ENCODE results near the gene ERP27. TPM values are rescaled to one million over a fixed set of nuclear protein-coding genes. Genes with fewer than 3 reads are reported as not detected.

Gene ERP27
- polyA plus RNA-seq, 1 of the 3 experiments (the other 2 are of a cell fraction), result 0.64 TPM

DNA sequence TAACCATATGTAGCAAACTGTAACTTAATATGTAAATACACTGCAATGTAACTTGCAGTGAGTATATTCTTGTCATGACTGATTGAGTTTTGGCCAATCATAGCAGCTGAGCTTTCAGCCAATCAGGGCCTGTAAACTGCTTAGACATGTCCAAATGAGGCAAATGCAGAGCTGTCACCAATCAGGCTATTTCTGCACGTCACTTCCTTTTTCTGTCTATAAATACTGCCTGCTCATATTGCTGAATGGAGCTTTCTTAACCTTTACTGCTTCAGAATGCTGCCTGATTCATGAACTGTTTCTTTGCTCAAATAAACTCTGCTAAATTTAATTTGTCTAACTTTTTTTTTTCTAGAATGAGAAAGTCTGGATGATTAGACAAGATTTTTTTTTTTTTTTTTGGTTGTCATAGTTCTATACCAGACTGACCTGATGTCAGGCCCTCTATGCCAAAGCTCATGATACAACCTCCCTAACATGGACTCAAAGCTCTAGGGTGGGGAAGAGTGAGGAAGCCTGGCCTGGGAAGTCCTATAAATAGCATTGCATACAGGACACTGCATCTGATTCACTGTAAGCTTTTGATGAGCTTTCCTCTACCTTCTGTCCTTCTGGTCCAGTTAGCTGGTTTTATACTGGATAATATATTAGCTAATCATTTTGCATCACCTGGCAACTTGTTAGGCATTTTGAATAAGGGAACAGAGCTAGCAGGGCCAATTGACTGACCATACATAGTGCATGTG, 64.7 kb downstream of the ERP27 start:
- Histone ChIP-seq H3K9me3 (no peaks in the 10 kb centered on the region), H3K79me2 (ENCODE audit: insufficient read depth) (no peaks in the 10 kb centered on the region), H3K9ac (no peak overlapping the region), H4K20me1 (ENCODE audit: insufficient read depth) (no peaks in the 10 kb centered on the region), H3K4me1 (ENCODE audit: control insufficient read depth in 1 of 2, insufficient read depth in 2 of 2, low read depth in 1 of 2, low read length in 1 of 2) (no peaks in the 10 kb centered on the region; a peak in 1 of 4 replicates), H3K27ac (ENCODE audit: low read depth in 2 of 2, low read length in 1 of 2) (no peak overlapping the region), H3F3A (replicated peaks; ENCODE audit: insufficient read depth) (no peaks in the 10 kb centered on the region), H3K4me3 (ENCODE audit: low read depth in 2 of 2, low read length in 1 of 2) (no peak overlapping the region), H3K36me3 (replicated peaks in 1 of 2; ENCODE audit: control insufficient read depth in 1 of 2, insufficient read depth in 2 of 2, low read length in 1 of 2) (no peaks in the 10 kb centered on the region), H3K27me3 (ENCODE audit: insufficient read depth) (no peaks in the 10 kb centered on the region), H3K9me2 (no peaks in the 10 kb centered on the region), H2AFZ (ENCODE audit: low read depth) (no peak overlapping the region), H3K4me2 (no peak overlapping the region)
- no peak for DNase-seq
- 78% methylated on average over 1 of the region's 1 CpG for WGBS (ENCODE audit: low lambda C conversion rate)
- no peak for TF ChIP-seq SMC3 (IDR thresholded peaks at IDR 0.05; ENCODE audit: low read depth, low read length)
- no peak for TF ChIP-seq TEAD4 (IDR thresholded peaks at IDR 0.05; ENCODE audit: borderline replicate concordance, insufficient read depth)
- no peak for TF ChIP-seq RCOR1 (IDR thresholded peaks at IDR 0.05; ENCODE audit: low read length)
- TF ChIP-seq RXRA (IDR thresholded peaks at IDR 0.05; ENCODE audit: borderline replicate concordance, low read depth), result no peak
- no peak for TF ChIP-seq GATA2 (CRISPR knock-in tag; IDR thresholded peaks at IDR 0.05)
- TF ChIP-seq, protein P1, sequence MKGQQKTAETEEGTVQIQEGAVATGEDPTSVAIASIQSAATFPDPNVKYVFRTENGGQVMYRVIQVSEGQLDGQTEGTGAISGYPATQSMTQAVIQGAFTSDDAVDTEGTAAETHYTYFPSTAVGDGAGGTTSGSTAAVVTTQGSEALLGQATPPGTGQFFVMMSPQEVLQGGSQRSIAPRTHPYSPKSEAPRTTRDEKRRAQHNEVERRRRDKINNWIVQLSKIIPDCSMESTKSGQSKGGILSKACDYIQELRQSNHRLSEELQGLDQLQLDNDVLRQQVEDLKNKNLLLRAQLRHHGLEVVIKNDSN (IDR thresholded peaks at IDR 0.05; ENCODE audit: borderline replicate concordance, low read depth), result no peak
- TF ChIP-seq SIN3A (IDR thresholded peaks at IDR 0.05; ENCODE audit: borderline replicate concordance, low read depth, low read length), result no peak
- no peak for TF ChIP-seq FOXJ3 (CRISPR knock-in tag; IDR thresholded peaks at IDR 0.05)
- TF ChIP-seq, protein P2, sequence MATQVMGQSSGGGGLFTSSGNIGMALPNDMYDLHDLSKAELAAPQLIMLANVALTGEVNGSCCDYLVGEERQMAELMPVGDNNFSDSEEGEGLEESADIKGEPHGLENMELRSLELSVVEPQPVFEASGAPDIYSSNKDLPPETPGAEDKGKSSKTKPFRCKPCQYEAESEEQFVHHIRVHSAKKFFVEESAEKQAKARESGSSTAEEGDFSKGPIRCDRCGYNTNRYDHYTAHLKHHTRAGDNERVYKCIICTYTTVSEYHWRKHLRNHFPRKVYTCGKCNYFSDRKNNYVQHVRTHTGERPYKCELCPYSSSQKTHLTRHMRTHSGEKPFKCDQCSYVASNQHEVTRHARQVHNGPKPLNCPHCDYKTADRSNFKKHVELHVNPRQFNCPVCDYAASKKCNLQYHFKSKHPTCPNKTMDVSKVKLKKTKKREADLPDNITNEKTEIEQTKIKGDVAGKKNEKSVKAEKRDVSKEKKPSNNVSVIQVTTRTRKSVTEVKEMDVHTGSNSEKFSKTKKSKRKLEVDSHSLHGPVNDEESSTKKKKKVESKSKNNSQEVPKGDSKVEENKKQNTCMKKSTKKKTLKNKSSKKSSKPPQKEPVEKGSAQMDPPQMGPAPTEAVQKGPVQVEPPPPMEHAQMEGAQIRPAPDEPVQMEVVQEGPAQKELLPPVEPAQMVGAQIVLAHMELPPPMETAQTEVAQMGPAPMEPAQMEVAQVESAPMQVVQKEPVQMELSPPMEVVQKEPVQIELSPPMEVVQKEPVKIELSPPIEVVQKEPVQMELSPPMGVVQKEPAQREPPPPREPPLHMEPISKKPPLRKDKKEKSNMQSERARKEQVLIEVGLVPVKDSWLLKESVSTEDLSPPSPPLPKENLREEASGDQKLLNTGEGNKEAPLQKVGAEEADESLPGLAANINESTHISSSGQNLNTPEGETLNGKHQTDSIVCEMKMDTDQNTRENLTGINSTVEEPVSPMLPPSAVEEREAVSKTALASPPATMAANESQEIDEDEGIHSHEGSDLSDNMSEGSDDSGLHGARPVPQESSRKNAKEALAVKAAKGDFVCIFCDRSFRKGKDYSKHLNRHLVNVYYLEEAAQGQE (IDR thresholded peaks at IDR 0.05; ENCODE audit: low read depth, low read length), result no peak
- no peak for TF ChIP-seq EZH2phosphoT487 (IDR thresholded peaks at IDR 0.05; ENCODE audit: borderline replicate concordance, low read depth)
- no peak for TF ChIP-seq YY1 (IDR thresholded peaks at IDR 0.05; ENCODE audit: low read depth)
- TF ChIP-seq ELF1 (IDR thresholded peaks at IDR 0.05), result no peak
- TF ChIP-seq EP300 (IDR thresholded peaks at IDR 0.05; ENCODE audit: borderline replicate concordance in 1 of 2, low read depth in 1 of 2, low read length in 1 of 2), result no peak
- no peak for TF ChIP-seq NRF1 (IDR thresholded peaks at IDR 0.05; ENCODE audit: low read depth, low read length)
- TF ChIP-seq, protein P3, sequence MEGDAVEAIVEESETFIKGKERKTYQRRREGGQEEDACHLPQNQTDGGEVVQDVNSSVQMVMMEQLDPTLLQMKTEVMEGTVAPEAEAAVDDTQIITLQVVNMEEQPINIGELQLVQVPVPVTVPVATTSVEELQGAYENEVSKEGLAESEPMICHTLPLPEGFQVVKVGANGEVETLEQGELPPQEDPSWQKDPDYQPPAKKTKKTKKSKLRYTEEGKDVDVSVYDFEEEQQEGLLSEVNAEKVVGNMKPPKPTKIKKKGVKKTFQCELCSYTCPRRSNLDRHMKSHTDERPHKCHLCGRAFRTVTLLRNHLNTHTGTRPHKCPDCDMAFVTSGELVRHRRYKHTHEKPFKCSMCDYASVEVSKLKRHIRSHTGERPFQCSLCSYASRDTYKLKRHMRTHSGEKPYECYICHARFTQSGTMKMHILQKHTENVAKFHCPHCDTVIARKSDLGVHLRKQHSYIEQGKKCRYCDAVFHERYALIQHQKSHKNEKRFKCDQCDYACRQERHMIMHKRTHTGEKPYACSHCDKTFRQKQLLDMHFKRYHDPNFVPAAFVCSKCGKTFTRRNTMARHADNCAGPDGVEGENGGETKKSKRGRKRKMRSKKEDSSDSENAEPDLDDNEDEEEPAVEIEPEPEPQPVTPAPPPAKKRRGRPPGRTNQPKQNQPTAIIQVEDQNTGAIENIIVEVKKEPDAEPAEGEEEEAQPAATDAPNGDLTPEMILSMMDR (IDR thresholded peaks at IDR 0.05), result no peak
- TF ChIP-seq GABPA (IDR thresholded peaks at IDR 0.05; ENCODE audit: low read depth), result no peak
- POLR2A ChIA-PET, result no interaction called here
- CTCF ChIA-PET, result interaction anchor here (1.0 to 1.3 kb wide), 2 partner anchors 14 to 122 kb away, joined by 3 read pairs; no protein-coding TSS in a partner anchor
